WTC11 (cell line): ENCODE data around the gene CEBPZOS. TPM values are rescaled to one million over a fixed set of nuclear protein-coding genes. Genes with fewer than 3 reads are reported as not detected.
"Not testable (repeated sequence)": the region's sequence is repeated elsewhere in the genome, so short reads cannot be mapped to it uniquely, and the experiment has no call there.

Experiments
- ATAC-seq: fragments of 200-7000 bp; cut with Tn5 transposase; 2 replicates; pipeline ENCODE4 v1.10.0; 2021; ENCODE audit warnings: mild to moderate bottlenecking, moderate library complexity
- CTCF ChIA-PET: fragments of 300-600 bp; sonication (Branson Sonifier 250); formaldehyde crosslinking; loops from one replicate; lab custom pipeline; 2021; ENCODE audit warnings: antibody characterized with exemption; lab: Charles Lee
- POLR2A ChIA-PET: fragments of 350-600 bp; sonication (Branson Sonifier 250); formaldehyde crosslinking; loops from one replicate; lab custom pipeline; 2021; ENCODE audit warnings: antibody characterized with exemption; lab: Charles Lee
- DNase-seq: peaks from one replicate; pipeline ENCODE4 v3.0.0; 2021; ENCODE audit warnings: low spot score
- H3K27ac Mint-ChIP-seq: 2 replicates; pipeline ENCODE4 v1.8.0; 2021; ENCODE audit warnings: mixed read lengths
- H3K27me3 Mint-ChIP-seq: 2 replicates; pipeline ENCODE4 v1.8.0; 2021; ENCODE audit warnings: low read depth, mild to moderate bottlenecking, moderate library complexity, mixed read lengths
- H3K36me3 Mint-ChIP-seq: 2 replicates; pipeline ENCODE4 v1.8.0; 2021; ENCODE audit warnings: mixed read lengths
- H3K4me1 Mint-ChIP-seq: 2 replicates; pipeline ENCODE4 v1.8.0; 2022; ENCODE audit warnings: mixed read lengths
- H3K4me3 Mint-ChIP-seq: 2 replicates; pipeline ENCODE4 v1.8.0; 2021; ENCODE audit warnings: mild to moderate bottlenecking, moderate library complexity, mixed read lengths
- H3K9me3 Mint-ChIP-seq: 2 replicates; pipeline ENCODE4 v1.8.0; 2021; ENCODE audit warnings: mixed read lengths
- CREM ChIP-seq: sonication (generic); formaldehyde crosslinking; IDR thresholded peaks from 2 replicates; pipeline ENCODE4 v1.8.1; 2022; ENCODE audit warnings: mild to moderate bottlenecking, missing genetic modification reagents, moderate library complexity
- ELF4 ChIP-seq: sonication (generic); formaldehyde crosslinking; IDR thresholded peaks from 2 replicates; pipeline ENCODE4 v1.8.1; 2022; ENCODE audit warnings: low read depth, mild to moderate bottlenecking, moderate library complexity, missing genetic modification reagents
- ETV6 ChIP-seq: sonication (generic); formaldehyde crosslinking; IDR thresholded peaks from 2 replicates; pipeline ENCODE4 v1.8.1; 2022; ENCODE audit warnings: mild to moderate bottlenecking, missing genetic modification reagents
- FOXJ3 ChIP-seq: sonication (generic); formaldehyde crosslinking; IDR thresholded peaks from 2 replicates; pipeline ENCODE4 v1.9.0; 2021; ENCODE audit warnings: missing genetic modification reagents, mild to moderate bottlenecking, borderline replicate concordance
- FOXP1 ChIP-seq: sonication (generic); formaldehyde crosslinking; IDR thresholded peaks from 2 replicates; pipeline ENCODE4 v1.8.0; 2022; ENCODE audit warnings: missing genetic modification reagents, mild to moderate bottlenecking, moderate library complexity, borderline replicate concordance
- HMGXB4 ChIP-seq: sonication (generic); formaldehyde crosslinking; IDR thresholded peaks from 2 replicates; pipeline ENCODE4 v1.8.1; 2023; ENCODE audit warnings: mild to moderate bottlenecking, moderate library complexity, missing genetic modification reagents
- JAZF1 ChIP-seq: fragments of 250-450 bp; sonication (Bioruptor Pico); IDR thresholded peaks from 2 replicates; pipeline ENCODE4 v1.9.0; 2021; ENCODE audit warnings: moderate library complexity, mild to moderate bottlenecking, inconsistent platforms
- KAT7 ChIP-seq: sonication (generic); formaldehyde crosslinking; IDR thresholded peaks from 2 replicates; pipeline ENCODE4 v1.8.1; 2023; ENCODE audit warnings: missing genetic modification reagents, mild to moderate bottlenecking, borderline replicate concordance
- MLX ChIP-seq: sonication (generic); formaldehyde crosslinking; IDR thresholded peaks from 2 replicates; pipeline ENCODE4 v1.8.1; 2023; ENCODE audit warnings: mild to moderate bottlenecking, missing genetic modification reagents, moderate library complexity
- MXD4 ChIP-seq: fragments of 250-450 bp; sonication (Bioruptor Pico); IDR thresholded peaks from 2 replicates; pipeline ENCODE4 v1.8.0; 2021; ENCODE audit warnings: mild to moderate bottlenecking, moderate library complexity, borderline replicate concordance
- NR2C2 ChIP-seq: sonication (generic); formaldehyde crosslinking; IDR thresholded peaks from 2 replicates; pipeline ENCODE4 v1.8.0; 2022; ENCODE audit warnings: mild to moderate bottlenecking, missing genetic modification reagents
- NR3C1 ChIP-seq: sonication (generic); formaldehyde crosslinking; conservative IDR thresholded peaks from 2 replicates; pipeline ENCODE4 v1.8.1; 2023; ENCODE audit warnings: low read depth, mild to moderate bottlenecking, missing genetic modification reagents
- OVOL2 ChIP-seq: fragments of 250-450 bp; sonication (Bioruptor Pico); IDR thresholded peaks from 2 replicates; pipeline ENCODE4 v1.9.0; 2021; ENCODE audit warnings: mild to moderate bottlenecking, borderline replicate concordance
- SMAD3 ChIP-seq: sonication (generic); formaldehyde crosslinking; IDR thresholded peaks from 2 replicates; pipeline ENCODE4 v1.8.0; 2022; ENCODE audit warnings: missing genetic modification reagents, mild to moderate bottlenecking, borderline replicate concordance
- STAT6 ChIP-seq: sonication (generic); formaldehyde crosslinking; conservative IDR thresholded peaks from 2 replicates; pipeline ENCODE4 v1.8.1; 2023; ENCODE audit warnings: mild to moderate bottlenecking, low read depth, missing genetic modification reagents, moderate library complexity
- TCF7 ChIP-seq: sonication (generic); formaldehyde crosslinking; IDR thresholded peaks from 2 replicates; pipeline ENCODE4 v1.8.0; 2022; ENCODE audit warnings: mild to moderate bottlenecking, low read depth, missing genetic modification reagents, moderate library complexity
- TEAD4 ChIP-seq: sonication (generic); formaldehyde crosslinking; IDR thresholded peaks from 2 replicates; pipeline ENCODE4 v1.8.0; 2022; ENCODE audit warnings: mild to moderate bottlenecking, missing genetic modification reagents
- ZNF232 ChIP-seq: sonication (generic); formaldehyde crosslinking; IDR thresholded peaks from 2 replicates; pipeline ENCODE4 v1.8.0; 2022; ENCODE audit warnings: mild to moderate bottlenecking, missing genetic modification reagents
- total RNA-seq: library from RNA; stranded (reverse); gene quantifications from 3 replicates; pipeline ENCODE4 v1.2.3, GENCODE V29; 2021
- TF ChIP-seq, protein P1 (sequence below): sonication (generic); formaldehyde crosslinking; IDR thresholded peaks from 2 replicates; pipeline ENCODE4 v1.8.1; 2022; ENCODE audit warnings: mild to moderate bottlenecking, missing genetic modification reagents, moderate library complexity, borderline replicate concordance
- TF ChIP-seq, protein P2 (sequence below): sonication (generic); formaldehyde crosslinking; IDR thresholded peaks from 2 replicates; pipeline ENCODE4 v1.8.0; 2022; ENCODE audit warnings: mild to moderate bottlenecking, missing genetic modification reagents

Gene CEBPZOS
- total RNA-seq, 1 experiment from 2014 or later, result 129 TPM

GRCh38 chr2:37205689-37206341 lies 9.5 kb downstream of the CEBPZOS start (continued):
- TF ChIP-seq NR2C2 (CRISPR knock-in tag) (no peak), HMGXB4 (CRISPR knock-in tag) (no peak), ETV6 (CRISPR knock-in tag) (peak; percentile 50; the same call in 1 of the 2 replicates), STAT6 (CRISPR knock-in tag) (no peak), FOXJ3 (CRISPR knock-in tag) (no peak), NR3C1 (CRISPR knock-in tag) (no peak), CREM (CRISPR knock-in tag) (no peak), TEAD4 (CRISPR knock-in tag) (no peak)
- TF ChIP-seq, protein P1, sequence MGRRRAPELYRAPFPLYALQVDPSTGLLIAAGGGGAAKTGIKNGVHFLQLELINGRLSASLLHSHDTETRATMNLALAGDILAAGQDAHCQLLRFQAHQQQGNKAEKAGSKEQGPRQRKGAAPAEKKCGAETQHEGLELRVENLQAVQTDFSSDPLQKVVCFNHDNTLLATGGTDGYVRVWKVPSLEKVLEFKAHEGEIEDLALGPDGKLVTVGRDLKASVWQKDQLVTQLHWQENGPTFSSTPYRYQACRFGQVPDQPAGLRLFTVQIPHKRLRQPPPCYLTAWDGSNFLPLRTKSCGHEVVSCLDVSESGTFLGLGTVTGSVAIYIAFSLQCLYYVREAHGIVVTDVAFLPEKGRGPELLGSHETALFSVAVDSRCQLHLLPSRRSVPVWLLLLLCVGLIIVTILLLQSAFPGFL (CRISPR knock-in tag), result no peak
- TF ChIP-seq, protein P2, sequence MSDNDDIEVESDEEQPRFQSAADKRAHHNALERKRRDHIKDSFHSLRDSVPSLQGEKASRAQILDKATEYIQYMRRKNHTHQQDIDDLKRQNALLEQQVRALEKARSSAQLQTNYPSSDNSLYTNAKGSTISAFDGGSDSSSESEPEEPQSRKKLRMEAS, result peak; percentile 84

DNA sequence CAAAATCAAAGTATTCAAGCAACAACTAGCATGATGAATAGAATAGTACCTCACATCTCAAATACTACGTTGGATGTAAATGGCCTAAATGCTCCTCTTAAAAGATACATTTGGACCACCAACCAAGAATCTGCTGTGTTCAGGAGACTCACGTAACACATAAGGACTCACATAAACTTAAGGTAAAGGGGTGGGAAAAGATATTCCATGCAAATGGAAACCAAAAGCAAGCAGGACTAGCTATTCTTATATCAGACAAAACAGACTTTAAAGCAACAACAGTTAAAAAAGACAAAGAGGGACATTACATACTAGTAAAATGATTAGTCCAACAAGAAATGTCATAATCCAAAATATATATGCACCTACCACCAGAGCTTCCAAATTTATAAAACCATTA lies 10.5 kb downstream of the CEBPZOS start:
- POLR2A ChIA-PET, DNase-seq, H3K27me3 Mint-ChIP-seq, ATAC-seq, H3K4me3 Mint-ChIP-seq, CTCF ChIA-PET: not testable (repeated sequence)
- Mint-ChIP-seq H3K9me3 (peaks cover 60% of the 10 kb centered on the region), H3K27ac (peak overlapping the region; percentile 96), H3K4me1 (peaks cover 54% of the 10 kb centered on the region), H3K36me3 (peaks cover 98% of the 10 kb centered on the region)

- CTCF ChIA-PET, result no interaction called here
- H3K4me3 Mint-ChIP-seq, result no peak overlapping the region
- no peaks in the 10 kb centered on the region for H3K27me3 Mint-ChIP-seq
- H3K4me1 Mint-ChIP-seq, result peaks cover 37% of the 10 kb centered on the region
- DNase-seq, result no peak
- H3K9me3 Mint-ChIP-seq, result peaks cover 41% of the 10 kb centered on the region
- POLR2A ChIA-PET, result no interaction called here
- ATAC-seq, result no peak
- H3K27ac Mint-ChIP-seq, result peak overlapping the region; percentile 15; the same call in 1 of the 2 replicates
- no peak for TF ChIP-seq JAZF1 (CRISPR knock-in tag)
- TF ChIP-seq OVOL2 (CRISPR knock-in tag), result no peak
- no peak for TF ChIP-seq KAT7 (CRISPR knock-in tag)
- TF ChIP-seq ELF4 (CRISPR knock-in tag), result no peak
- TF ChIP-seq FOXP1, result no peak
- TF ChIP-seq ZNF232, result no peak
- TF ChIP-seq, protein P1 (CRISPR knock-in tag), result no peak
- no peak for TF ChIP-seq MLX (CRISPR knock-in tag)
- no peak for TF ChIP-seq MXD4 (CRISPR knock-in tag)
- no peak for TF ChIP-seq SMAD3 (CRISPR knock-in tag)
- TF ChIP-seq TCF7 (CRISPR knock-in tag), result no peak
- peaks cover 94% of the 10 kb centered on the region for H3K36me3 Mint-ChIP-seq
These were observed 14.9 kb downstream of the CEBPZOS start for GRCh38 chr2:37211212-37211611.
